ENCODE measurements around the gene KCNMA1. TPM values are rescaled to one million over a fixed set of nuclear protein-coding genes. Genes with fewer than 3 reads are reported as not detected.

Gene KCNMA1
- total RNA-seq, 2 donors from 2014 or later: 5.9 to 9.3 TPM

DNA sequence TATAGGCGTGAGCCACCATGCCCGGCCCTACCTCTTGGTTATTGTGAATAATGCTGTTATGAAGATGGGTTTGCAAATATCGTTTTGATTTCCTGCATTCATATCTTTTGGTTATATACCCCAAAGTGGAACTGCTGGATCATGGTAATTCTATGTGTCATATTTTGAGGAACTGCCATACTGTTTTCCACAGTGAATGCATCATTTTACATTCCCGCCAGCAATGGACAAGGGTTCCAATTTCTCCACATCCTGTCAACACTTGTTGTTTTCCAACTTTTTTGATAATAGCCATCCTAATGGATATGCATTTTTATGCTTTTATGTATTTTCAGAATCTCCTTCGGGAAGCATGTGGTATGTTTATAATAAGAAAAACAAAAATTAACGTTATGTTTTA, 128.2 kb downstream of the KCNMA1 start:
- no peaks in the 10 kb centered on the region for H3K9me3 ChIP-seq
- no peaks in the 10 kb centered on the region for H3K36me3 ChIP-seq (replicated peaks in 1 of 2; ENCODE audit: insufficient read depth in 1 of 2, low read depth in 2 of 2)
- intact Hi-C loops (cut with DNase I): no loop called here
- TF ChIP-seq, protein P1, sequence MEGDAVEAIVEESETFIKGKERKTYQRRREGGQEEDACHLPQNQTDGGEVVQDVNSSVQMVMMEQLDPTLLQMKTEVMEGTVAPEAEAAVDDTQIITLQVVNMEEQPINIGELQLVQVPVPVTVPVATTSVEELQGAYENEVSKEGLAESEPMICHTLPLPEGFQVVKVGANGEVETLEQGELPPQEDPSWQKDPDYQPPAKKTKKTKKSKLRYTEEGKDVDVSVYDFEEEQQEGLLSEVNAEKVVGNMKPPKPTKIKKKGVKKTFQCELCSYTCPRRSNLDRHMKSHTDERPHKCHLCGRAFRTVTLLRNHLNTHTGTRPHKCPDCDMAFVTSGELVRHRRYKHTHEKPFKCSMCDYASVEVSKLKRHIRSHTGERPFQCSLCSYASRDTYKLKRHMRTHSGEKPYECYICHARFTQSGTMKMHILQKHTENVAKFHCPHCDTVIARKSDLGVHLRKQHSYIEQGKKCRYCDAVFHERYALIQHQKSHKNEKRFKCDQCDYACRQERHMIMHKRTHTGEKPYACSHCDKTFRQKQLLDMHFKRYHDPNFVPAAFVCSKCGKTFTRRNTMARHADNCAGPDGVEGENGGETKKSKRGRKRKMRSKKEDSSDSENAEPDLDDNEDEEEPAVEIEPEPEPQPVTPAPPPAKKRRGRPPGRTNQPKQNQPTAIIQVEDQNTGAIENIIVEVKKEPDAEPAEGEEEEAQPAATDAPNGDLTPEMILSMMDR (IDR thresholded peaks at IDR 0.05): no peak
- no peak for TF ChIP-seq POLR2A (IDR thresholded peaks at IDR 0.05)
- WGBS, 2 donors: 89 to 92% methylated on average over 6 of the region's 6 CpGs
- ATAC-seq: no peak
- H3K27ac ChIP-seq: no peak overlapping the region
- no peaks in the 10 kb centered on the region for H3K27me3 ChIP-seq
- no peak for DNase-seq
- no peak overlapping the region for H3K4me3 ChIP-seq
- H3K4me1 ChIP-seq: peaks cover 16% of the 10 kb centered on the region

DNA sequence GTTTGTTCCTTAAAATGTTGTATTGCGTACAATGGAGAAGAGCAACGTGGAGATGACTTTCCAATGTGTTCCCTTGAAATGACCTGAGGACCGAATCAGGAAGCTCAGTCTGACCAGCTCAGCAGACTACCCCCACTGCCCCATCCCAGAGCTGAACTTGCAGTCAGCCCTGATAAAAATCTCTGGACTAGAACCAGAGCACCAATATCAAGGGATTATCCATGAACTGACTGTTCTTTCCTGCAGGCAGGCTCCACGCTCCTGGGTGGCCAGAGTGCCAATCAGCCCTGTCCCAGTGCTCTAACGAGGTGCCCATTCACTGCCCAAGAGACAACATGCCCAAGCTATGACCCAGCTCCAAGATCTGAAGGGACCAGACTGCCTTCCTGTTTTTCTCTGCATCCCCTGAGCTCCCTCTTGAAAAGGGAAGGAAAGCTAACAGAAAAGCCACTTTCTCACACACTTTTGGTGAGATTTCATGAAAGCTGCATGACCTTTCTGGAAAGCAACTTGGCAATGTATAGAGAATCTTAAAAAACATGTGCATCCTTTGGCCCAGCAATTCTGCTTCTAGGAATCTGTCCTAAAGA, 130.2 kb downstream of the KCNMA1 start:
- Histone ChIP-seq H3K27ac (no peak overlapping the region), H3K9me3 (no peaks in the 10 kb centered on the region), H3K4me3 (no peak overlapping the region), H3K27me3 (no peaks in the 10 kb centered on the region), H3K36me3 (replicated peaks in 1 of 2; ENCODE audit: insufficient read depth in 1 of 2, low read depth in 2 of 2) (no peaks in the 10 kb centered on the region), H3K4me1 (peaks cover 7% of the 10 kb centered on the region)
- no peak for ATAC-seq
- intact Hi-C loops (cut with DNase I): no loop called here
- DNase-seq: no peak
- 70 to 78% methylated on average over 5 of the region's 5 CpGs for WGBS, 2 donors
- TF ChIP-seq POLR2A (IDR thresholded peaks at IDR 0.05): no peak
- TF ChIP-seq, protein P1 (IDR thresholded peaks at IDR 0.05): no peak

DNA sequence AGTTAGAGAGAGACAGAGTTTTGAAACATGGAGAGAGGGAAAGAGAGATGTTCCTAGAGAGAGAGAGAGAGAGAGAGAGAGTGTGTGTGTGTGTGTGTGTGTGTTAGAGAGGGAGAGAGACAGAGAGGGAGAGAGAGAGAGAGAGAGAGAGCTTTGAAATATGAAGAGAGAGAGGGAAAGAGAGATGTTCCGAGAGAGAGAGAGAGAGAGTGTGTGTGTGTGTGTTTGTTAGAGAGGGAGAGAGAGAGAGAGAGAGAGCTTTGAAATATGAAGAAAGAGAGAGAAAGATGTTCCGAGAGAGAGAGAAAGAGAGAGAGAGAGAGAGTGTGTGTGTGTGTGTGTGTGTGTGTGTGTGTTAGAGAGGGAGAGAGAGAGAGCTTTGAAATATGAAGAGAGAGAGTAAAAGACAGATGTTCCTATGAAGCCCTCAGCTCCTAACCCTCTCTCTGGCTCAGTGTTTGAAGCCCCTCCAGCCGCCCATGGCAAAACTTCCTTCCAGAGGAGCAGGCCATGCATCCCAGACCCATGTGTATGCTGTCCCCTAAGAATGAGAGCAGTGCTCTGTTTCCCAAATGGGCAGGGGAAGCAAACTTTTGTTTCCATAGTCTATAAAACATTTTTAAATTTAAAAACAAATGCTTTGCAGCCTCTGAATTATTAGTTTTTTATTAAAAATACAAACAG, 130.9 kb downstream of the KCNMA1 start:
- ATAC-seq (no peak), DNase-seq (no peak)
- Histone ChIP-seq H3K27ac (no peak overlapping the region), H3K36me3 (replicated peaks in 1 of 2; ENCODE audit: insufficient read depth in 1 of 2, low read depth in 2 of 2) (no peaks in the 10 kb centered on the region), H3K4me1 (peaks cover 12% of the 10 kb centered on the region), H3K27me3 (no peaks in the 10 kb centered on the region), H3K9me3 (no peaks in the 10 kb centered on the region), H3K4me3 (no peak overlapping the region)
- intact Hi-C loops (cut with DNase I): no loop called here
- WGBS, 2 donors: 77 to 96% methylated on average over 3 of the region's 3 CpGs
- TF ChIP-seq POLR2A (IDR thresholded peaks at IDR 0.05): no peak
- TF ChIP-seq, protein P1 (IDR thresholded peaks at IDR 0.05): no peak

GRCh38 chr10:77505431-77506334, 131.9 kb downstream of the KCNMA1 start:
- H3K27me3 ChIP-seq: no peaks in the 10 kb centered on the region
- no peaks in the 10 kb centered on the region for H3K36me3 ChIP-seq (replicated peaks in 1 of 2; ENCODE audit: insufficient read depth in 1 of 2, low read depth in 2 of 2)
- no peak overlapping the region for H3K4me3 ChIP-seq
- intact Hi-C loops (cut with DNase I): no loop called here
- H3K27ac ChIP-seq: no peak overlapping the region
- no peak for TF ChIP-seq POLR2A (IDR thresholded peaks at IDR 0.05)
- TF ChIP-seq, protein P1 (IDR thresholded peaks at IDR 0.05): no peak
- no peaks in the 10 kb centered on the region for H3K9me3 ChIP-seq
- no peak for ATAC-seq
- 81 to 84% methylated on average over 2 of the region's 2 CpGs for WGBS, 2 donors
- no peak for DNase-seq
- H3K4me1 ChIP-seq: peaks cover 21% of the 10 kb centered on the region
